OCI-LY3 (cell line): ENCODE measurements around the gene PKDREJ.

Source experiments
- H2AFZ ChIP-seq: fragments of 200-600, 300-600 bp; shearing (Covaris generic); 2 replicates; pipeline ENCODE4 v1.6.0; 2014; ENCODE audit warnings: antibody characterized with exemption, low read depth, low read length
- H3K27ac ChIP-seq: fragments of 200-600, 300-600 bp; sonication (generic); 2 replicates; pipeline ENCODE4 v1.5.1; 2014; ENCODE audit warnings: mild to moderate bottlenecking, low read length, moderate library complexity, mixed read lengths
- H3K27me3 ChIP-seq: fragments of 200-600, 300-600 bp; sonication (generic); 2 replicates; pipeline ENCODE4 v1.6.1; 2014; ENCODE audit warnings: low read depth, low read length, mixed read lengths
- H3K36me3 ChIP-seq: fragments of 200-600, 300-600 bp; sonication (generic); replicated peaks from 2 replicates; pipeline ENCODE3; 2014; ENCODE audit warnings: low read depth, low read length, mixed read lengths
- H3K4me1 ChIP-seq: fragments of 300-600, 200-600 bp; sonication (generic); 2 replicates; pipeline ENCODE4 v1.6.1; 2014; ENCODE audit warnings: low read length, mixed read lengths
- H3K4me2 ChIP-seq: fragments of 200-600, 300-600 bp; sonication (generic); 2 replicates; pipeline ENCODE4 v1.6.1; 2014; ENCODE audit warnings: low read length, mixed read lengths
- H3K4me3 ChIP-seq: fragments of 300-600, 200-600 bp; sonication (generic); 2 replicates; pipeline ENCODE4 v1.5.1; 2014; ENCODE audit warnings: antibody characterized with exemption, mild to moderate bottlenecking, low read length, moderate library complexity
- H3K79me2 ChIP-seq: fragments of 300-600, 200-600 bp; shearing (Covaris generic); 2 replicates; pipeline ENCODE4 v1.6.1; 2014; ENCODE audit warnings: mild to moderate bottlenecking, low read length, mixed read lengths
- H3K9ac ChIP-seq: fragments of 300-600, 200-600 bp; shearing (Covaris generic); 2 replicates; pipeline ENCODE4 v1.6.0; 2014; ENCODE audit warnings: mild to moderate bottlenecking, low read length, moderate library complexity
- H3K9me3 ChIP-seq: fragments of 200-600, 300-600 bp; shearing (Covaris generic); 2 replicates; pipeline ENCODE4 v1.6.1; 2014; ENCODE audit warnings: low read length, mixed read lengths; ENCODE audit not compliant: insufficient read depth
- H4K20me1 ChIP-seq: fragments of 200-600, 300-600 bp; sonication (generic); 2 replicates; pipeline ENCODE4 v1.6.1; 2016; ENCODE audit warnings: low read length, mixed read lengths; ENCODE audit not compliant: insufficient read depth
- EZH2phosphoT487 ChIP-seq: fragments of 200-600 bp; shearing (Covaris generic); IDR thresholded peaks from 2 replicates; pipeline ENCODE4 v1.6.1; 2018; ENCODE audit warnings: antibody characterized with exemption, mixed run types, low read depth
- TF ChIP-seq, protein P1 (sequence below): fragments of 200-600, 300-600 bp; sonication (generic); IDR thresholded peaks from 2 replicates; pipeline ENCODE4 v1.5.1; 2014; ENCODE audit warnings: antibody characterized with exemption, low read length, low read depth

Gene PKDREJ

DNA sequence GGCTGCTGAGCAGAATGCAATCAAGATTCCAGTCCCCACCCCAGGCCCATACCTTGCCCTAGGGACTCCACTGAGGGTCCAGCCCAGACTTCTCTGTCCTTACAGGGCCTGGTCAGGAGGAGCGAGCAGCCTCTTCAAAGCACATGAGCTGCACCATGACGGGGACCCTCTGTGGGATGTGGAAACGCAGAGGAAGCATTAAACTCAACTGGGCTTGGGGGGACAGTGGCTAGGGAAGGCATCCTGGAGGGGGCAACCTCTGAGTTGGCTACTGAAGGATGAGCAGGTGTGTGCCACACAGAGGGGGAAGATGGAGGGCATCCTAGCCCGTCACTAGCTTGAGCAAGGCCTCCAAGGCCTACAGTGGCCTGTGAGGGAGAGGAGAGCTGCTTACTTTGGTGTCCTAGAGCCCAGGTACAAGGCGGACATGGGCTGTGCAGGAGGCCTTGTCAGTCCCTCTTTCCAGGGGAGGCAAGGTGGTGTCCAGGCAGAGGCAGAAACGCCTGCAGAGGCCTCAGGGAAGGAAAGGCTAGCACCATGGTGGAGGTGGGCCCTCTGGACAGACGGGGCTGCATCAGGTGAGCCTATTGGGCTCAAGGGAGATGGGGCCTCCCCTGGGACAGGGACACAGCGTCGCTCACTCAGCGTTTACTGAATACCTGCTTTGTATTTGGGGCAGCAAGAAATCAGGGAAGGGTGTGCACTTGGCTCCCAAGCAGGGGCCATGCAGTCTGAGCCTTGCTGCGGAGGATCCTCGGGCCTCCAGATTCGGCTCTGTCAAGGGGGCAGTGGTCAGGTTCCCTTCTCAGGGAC, 18.9 kb upstream of the PKDREJ start:
- H2AFZ ChIP-seq, result no peak overlapping the region
- H4K20me1 ChIP-seq, result no peaks in the 10 kb centered on the region
- no peaks in the 10 kb centered on the region for H3K9me3 ChIP-seq
- peaks cover 14% of the 10 kb centered on the region for H3K36me3 ChIP-seq
- no peaks in the 10 kb centered on the region for H3K79me2 ChIP-seq
- no peaks in the 10 kb centered on the region for H3K27me3 ChIP-seq
- TF ChIP-seq, protein P1, sequence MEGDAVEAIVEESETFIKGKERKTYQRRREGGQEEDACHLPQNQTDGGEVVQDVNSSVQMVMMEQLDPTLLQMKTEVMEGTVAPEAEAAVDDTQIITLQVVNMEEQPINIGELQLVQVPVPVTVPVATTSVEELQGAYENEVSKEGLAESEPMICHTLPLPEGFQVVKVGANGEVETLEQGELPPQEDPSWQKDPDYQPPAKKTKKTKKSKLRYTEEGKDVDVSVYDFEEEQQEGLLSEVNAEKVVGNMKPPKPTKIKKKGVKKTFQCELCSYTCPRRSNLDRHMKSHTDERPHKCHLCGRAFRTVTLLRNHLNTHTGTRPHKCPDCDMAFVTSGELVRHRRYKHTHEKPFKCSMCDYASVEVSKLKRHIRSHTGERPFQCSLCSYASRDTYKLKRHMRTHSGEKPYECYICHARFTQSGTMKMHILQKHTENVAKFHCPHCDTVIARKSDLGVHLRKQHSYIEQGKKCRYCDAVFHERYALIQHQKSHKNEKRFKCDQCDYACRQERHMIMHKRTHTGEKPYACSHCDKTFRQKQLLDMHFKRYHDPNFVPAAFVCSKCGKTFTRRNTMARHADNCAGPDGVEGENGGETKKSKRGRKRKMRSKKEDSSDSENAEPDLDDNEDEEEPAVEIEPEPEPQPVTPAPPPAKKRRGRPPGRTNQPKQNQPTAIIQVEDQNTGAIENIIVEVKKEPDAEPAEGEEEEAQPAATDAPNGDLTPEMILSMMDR, result no peak
- no peak overlapping the region for H3K4me3 ChIP-seq
- H3K9ac ChIP-seq, result no peak overlapping the region
- H3K4me1 ChIP-seq, result peaks cover 11% of the 10 kb centered on the region
- no peak overlapping the region for H3K4me2 ChIP-seq
- H3K27ac ChIP-seq, result no peak overlapping the region

DNA sequence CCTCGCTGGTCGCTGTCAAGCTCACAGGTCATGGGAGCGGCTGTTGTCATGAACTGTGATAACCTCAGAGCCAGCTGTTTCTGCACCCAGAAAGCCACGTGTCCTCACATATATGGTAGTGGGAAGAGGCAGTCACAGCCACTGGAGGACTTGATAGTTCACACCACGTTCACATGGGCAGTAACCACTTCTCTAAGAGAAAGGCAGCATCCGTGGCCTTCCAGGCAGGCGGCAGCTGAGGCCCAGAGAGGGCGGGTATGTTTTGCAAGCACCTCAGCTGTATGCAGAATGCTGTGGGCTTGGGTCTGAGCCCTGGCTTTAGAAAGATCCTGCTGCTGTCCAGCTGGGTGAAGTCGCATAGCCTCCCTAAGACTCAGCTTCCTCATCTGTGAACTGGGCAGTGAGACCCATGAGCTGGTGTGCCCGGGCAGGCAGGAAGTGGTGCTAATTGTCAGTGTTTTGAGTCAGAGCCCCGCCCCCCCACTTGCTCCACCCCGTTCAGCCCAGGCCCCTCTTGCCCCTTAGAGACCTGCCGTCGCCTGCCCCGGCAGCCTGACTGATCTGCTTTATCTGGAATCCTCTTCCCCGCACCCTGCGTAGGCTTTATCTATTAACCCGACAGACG, 18.0 kb upstream of the PKDREJ start:
- peaks cover 14% of the 10 kb centered on the region for H3K36me3 ChIP-seq
- no peak overlapping the region for H3K27ac ChIP-seq
- no peaks in the 10 kb centered on the region for H3K9me3 ChIP-seq
- no peak overlapping the region for H2AFZ ChIP-seq
- no peak overlapping the region for H3K4me2 ChIP-seq
- H3K4me1 ChIP-seq, result peaks cover 11% of the 10 kb centered on the region
- H3K4me3 ChIP-seq, result no peak overlapping the region
- no peaks in the 10 kb centered on the region for H3K27me3 ChIP-seq
- H4K20me1 ChIP-seq, result no peaks in the 10 kb centered on the region
- H3K79me2 ChIP-seq, result no peaks in the 10 kb centered on the region
- no peak overlapping the region for H3K9ac ChIP-seq
- TF ChIP-seq, protein P1, result no peak
- TF ChIP-seq EZH2phosphoT487, result no peak

GRCh38 chr22:46280063-46280817, 17.1 kb upstream of the PKDREJ start:
- TF ChIP-seq EZH2phosphoT487, result no peak
- TF ChIP-seq, protein P1, result no peak
- Histone ChIP-seq H3K79me2 (no peaks in the 10 kb centered on the region), H3K36me3 (peaks cover 20% of the 10 kb centered on the region), H3K9ac (no peak overlapping the region), H3K9me3 (no peaks in the 10 kb centered on the region), H3K27me3 (no peaks in the 10 kb centered on the region), H3K4me2 (no peak overlapping the region), H3K4me3 (no peak overlapping the region), H3K27ac (no peak overlapping the region), H4K20me1 (no peaks in the 10 kb centered on the region), H3K4me1 (peaks cover 11% of the 10 kb centered on the region), H2AFZ (no peak overlapping the region)
